Measurements from ENCODE around the gene EXOC3L1.

GRCh38 chr16:67196881-67197280, 6.9 kb upstream of the EXOC3L1 start:
- TF ChIP-seq POLR2A (IDR thresholded peaks at IDR 0.05) (no peak), CTCF (IDR thresholded peaks at IDR 0.05) (no peak), POLR2AphosphoS5 (IDR thresholded peaks at IDR 0.05; ENCODE audit: insufficient read depth in 1 of 2, low read depth in 1 of 2) (no peak)

Measured in vagina (tissue), 2 donors.